IgD-negative memory B cell (primary cell): Measurements from ENCODE around the gene SPRR2G. TPM values are rescaled to one million over a fixed set of nuclear protein-coding genes. Genes with fewer than 3 reads are reported as not detected.
"Not testable (repeated sequence)": the region's sequence is repeated elsewhere in the genome, so short reads cannot be mapped to it uniquely, and the experiment has no call there.

Experiments used
- H3K27ac Mint-ChIP-seq, 3 donors: one replicate each; pipeline ENCODE4 v1.8.0; 2020 to 2022; ENCODE audit warnings: mild to moderate bottlenecking in 3 of 3, mixed read lengths in 3 of 3, moderate library complexity in 1 of 3
- H3K27me3 Mint-ChIP-seq: one replicate; pipeline ENCODE4 v1.8.0; 2021; ENCODE audit warnings: mixed read lengths
- H3K36me3 Mint-ChIP-seq: one replicate; pipeline ENCODE4 v1.8.0; 2020; ENCODE audit warnings: mild to moderate bottlenecking, mixed read lengths
- H3K4me1 Mint-ChIP-seq, 3 donors: one replicate each; pipeline ENCODE4 v1.8.0; 2020 to 2022; ENCODE audit warnings: mixed read lengths in 3 of 3, mild to moderate bottlenecking in 1 of 3
- H3K4me3 Mint-ChIP-seq, 4 donors: one replicate each; pipeline ENCODE4 v1.8.0; 2020 to 2022; ENCODE audit warnings: mild to moderate bottlenecking in 4 of 4, mixed read lengths in 4 of 4, moderate library complexity in 3 of 4
- H3K9me3 Mint-ChIP-seq, 3 donors: one replicate each; pipeline ENCODE4 v1.8.0; 2020 to 2021; ENCODE audit warnings: mixed read lengths in 3 of 3, mild to moderate bottlenecking in 1 of 3
- polyA plus RNA-seq: library from polyadenylated mRNA; unstranded; fragments of 300-500 nt; fragmentation: Illumina TruSeq; gene quantifications from one replicate; pipeline ENCODE4 v1.2.3, GENCODE V29; 2021

The SPRR2G gene
- polyA plus RNA-seq, 1 donor from 2014 or later = not detected

- H3K4me3 Mint-ChIP-seq, H3K27ac Mint-ChIP-seq, H3K4me1 Mint-ChIP-seq, H3K36me3 Mint-ChIP-seq: not testable (repeated sequence)
- Mint-ChIP-seq H3K27me3 (peaks cover 11% of the 10 kb centered on the region), H3K9me3 (peaks cover 5 to 26% (median 11%) of the 10 kb centered on the region in 3 donors)
Measured at GRCh38 chr1:153128688-153129087, 22.0 kb downstream of the SPRR2G start.

GRCh38 chr1:153127296-153127695 lies 23.4 kb downstream of the SPRR2G start:
- Mint-ChIP-seq H3K27ac (no peak overlapping the region), H3K4me3 (no peak overlapping the region), H3K36me3 (no peaks in the 10 kb centered on the region), H3K27me3 (peaks cover 7% of the 10 kb centered on the region), H3K9me3 (peaks cover 5 to 26% (median 13%) of the 10 kb centered on the region in 3 donors), H3K4me1 (no peaks in the 10 kb centered on the region)

- Mint-ChIP-seq H3K36me3 (no peaks in the 10 kb centered on the region), H3K27me3 (no peaks in the 10 kb centered on the region), H3K4me3 (no peak overlapping the region), H3K9me3 (peaks cover 5 to 26% (median 13%) of the 10 kb centered on the region in 3 donors), H3K4me1 (no peaks in the 10 kb centered on the region), H3K27ac (no peak overlapping the region)
Measured at GRCh38 chr1:153125536-153125935, 25.2 kb downstream of the SPRR2G start.

- H3K27ac Mint-ChIP-seq, H3K27me3 Mint-ChIP-seq, H3K36me3 Mint-ChIP-seq, H3K4me1 Mint-ChIP-seq, H3K4me3 Mint-ChIP-seq: not testable (repeated sequence)
- H3K9me3 Mint-ChIP-seq = peaks cover 4 to 26% (median 10%) of the 10 kb centered on the region in 3 donors
Measured at GRCh38 chr1:153123793-153124192, 26.9 kb downstream of the SPRR2G start.

GRCh38 chr1:153122831-153123421 lies 27.8 kb downstream of the SPRR2G start:
- Mint-ChIP-seq H3K4me1 (no peaks in the 10 kb centered on the region), H3K27me3 (peaks cover 2% of the 10 kb centered on the region), H3K36me3 (no peaks in the 10 kb centered on the region), H3K4me3 (no peak overlapping the region), H3K27ac (no peak overlapping the region), H3K9me3 (peaks cover 4 to 26% (median 10%) of the 10 kb centered on the region in 3 donors)

GRCh38 chr1:153120945-153121344 lies 29.7 kb downstream of the SPRR2G start:
- Mint-ChIP-seq H3K4me1 (no peaks in the 10 kb centered on the region), H3K36me3 (no peaks in the 10 kb centered on the region), H3K27ac (no peak overlapping the region), H3K4me3 (no peak overlapping the region), H3K9me3 (peaks cover 1 to 19% (median 10%) of the 10 kb centered on the region in 3 donors), H3K27me3 (peaks cover 3% of the 10 kb centered on the region)

GRCh38 chr1:153119491-153119971 lies 31.2 kb downstream of the SPRR2G start:
- Mint-ChIP-seq H3K36me3 (no peaks in the 10 kb centered on the region), H3K4me1 (no peaks in the 10 kb centered on the region), H3K9me3 (peaks cover 1 to 6% (median 2%) of the 10 kb centered on the region in 3 donors), H3K27ac (no peak overlapping the region), H3K4me3 (no peak overlapping the region), H3K27me3 (peaks cover 7% of the 10 kb centered on the region)

GRCh38 chr1:153115264-153115663 lies 35.4 kb downstream of the SPRR2G start:
- H3K4me1 Mint-ChIP-seq, H3K36me3 Mint-ChIP-seq, H3K9me3 Mint-ChIP-seq, H3K27ac Mint-ChIP-seq, H3K4me3 Mint-ChIP-seq, H3K27me3 Mint-ChIP-seq: not testable (repeated sequence)

GRCh38 chr1:153113416-153113815 lies 37.3 kb downstream of the SPRR2G start, which contains the start of gene SPRR2F:
Gene SPRR2F (minus strand): TSS chr1:153113516. CDS start chr1:153112733, 783 bp downstream.
- H3K9me3 Mint-ChIP-seq = peaks cover 0 to 2% (median 0%) of the 10 kb centered on the region in 3 donors
- no peak within 1 kb of the TSS for H3K4me3 Mint-ChIP-seq
- peaks cover 5% of the 10 kb centered on the region for H3K27me3 Mint-ChIP-seq
- H3K27ac Mint-ChIP-seq = no peak within 1 kb of the TSS
- no peaks in the 10 kb centered on the region for H3K4me1 Mint-ChIP-seq
- no peaks in the 10 kb centered on the region for H3K36me3 Mint-ChIP-seq

GRCh38 chr1:153112454-153112853 lies 38.2 kb downstream of the SPRR2G start:
- H3K27ac Mint-ChIP-seq, H3K27me3 Mint-ChIP-seq, H3K36me3 Mint-ChIP-seq, H3K4me1 Mint-ChIP-seq, H3K9me3 Mint-ChIP-seq, H3K4me3 Mint-ChIP-seq: not testable (repeated sequence)

- Mint-ChIP-seq H3K27ac (no peak overlapping the region), H3K9me3 (peaks cover 4 to 7% (median 6%) of the 10 kb centered on the region in 3 donors), H3K27me3 (peaks cover 12% of the 10 kb centered on the region), H3K4me3 (no peak overlapping the region), H3K4me1 (no peaks in the 10 kb centered on the region), H3K36me3 (no peaks in the 10 kb centered on the region)
Measured at GRCh38 chr1:153100245-153100644, 50.4 kb downstream of the SPRR2G start.

Other genes with a start within 250 kb of the SPRR2G start
- gene IVL, start 242.3 kb downstream of the SPRR2G start, polyA plus RNA-seq = not detected
- not detected for gene SPRR5, start 203.7 kb downstream of the SPRR2G start, polyA plus RNA-seq
- not detected for gene SPRR4, start 180.2 kb downstream of the SPRR2G start, polyA plus RNA-seq
- gene SPRR1A, start 166.8 kb downstream of the SPRR2G start, polyA plus RNA-seq = not detected
- not detected for gene SPRR3, start 149.1 kb downstream of the SPRR2G start, polyA plus RNA-seq
- gene SPRR1B, start 119.7 kb downstream of the SPRR2G start, polyA plus RNA-seq = not detected
- gene SPRR2D, start 109.8 kb downstream of the SPRR2G start, polyA plus RNA-seq = not detected
- not detected for gene SPRR2A, start 93.4 kb downstream of the SPRR2G start, polyA plus RNA-seq
- gene SPRR2B, start 79.3 kb downstream of the SPRR2G start, polyA plus RNA-seq = not detected
- not detected for gene SPRR2E, start 56.4 kb downstream of the SPRR2G start, polyA plus RNA-seq
- gene SPRR2F, start 37.4 kb downstream of the SPRR2G start, polyA plus RNA-seq = not detected
- gene LELP1, start 52.5 kb upstream of the SPRR2G start, polyA plus RNA-seq = not detected
- gene PRR9, start 66.7 kb upstream of the SPRR2G start, polyA plus RNA-seq = not detected
- gene LORICRIN, start 108.8 kb upstream of the SPRR2G start, polyA plus RNA-seq = not detected
- gene PGLYRP3, start 162.1 kb upstream of the SPRR2G start, polyA plus RNA-seq = not detected
- not detected for gene PGLYRP4, start 198.0 kb upstream of the SPRR2G start, polyA plus RNA-seq
- 44.6 TPM for gene S100A9, start 207.0 kb upstream of the SPRR2G start, polyA plus RNA-seq
- 0.97 TPM for gene S100A12, start 224.7 kb upstream of the SPRR2G start, polyA plus RNA-seq
- 28.0 TPM for gene S100A8, start 240.2 kb upstream of the SPRR2G start, polyA plus RNA-seq